22Rv1 (cell line): ENCODE data around the gene CYP27B1.

Experiments
- ZFX ChIP-seq: fragments of 450-650 bp; IDR thresholded peaks from 2 replicates; pipeline ENCODE4 v1.6.1; 2017; ENCODE audit warnings: antibody characterized with exemption, borderline replicate concordance
- TF ChIP-seq, protein P1 (sequence below): fragments of 450-650 bp; IDR thresholded peaks from 2 replicates; pipeline ENCODE4 v1.5.1; 2017; ENCODE audit warnings: mild to moderate bottlenecking

DNA sequence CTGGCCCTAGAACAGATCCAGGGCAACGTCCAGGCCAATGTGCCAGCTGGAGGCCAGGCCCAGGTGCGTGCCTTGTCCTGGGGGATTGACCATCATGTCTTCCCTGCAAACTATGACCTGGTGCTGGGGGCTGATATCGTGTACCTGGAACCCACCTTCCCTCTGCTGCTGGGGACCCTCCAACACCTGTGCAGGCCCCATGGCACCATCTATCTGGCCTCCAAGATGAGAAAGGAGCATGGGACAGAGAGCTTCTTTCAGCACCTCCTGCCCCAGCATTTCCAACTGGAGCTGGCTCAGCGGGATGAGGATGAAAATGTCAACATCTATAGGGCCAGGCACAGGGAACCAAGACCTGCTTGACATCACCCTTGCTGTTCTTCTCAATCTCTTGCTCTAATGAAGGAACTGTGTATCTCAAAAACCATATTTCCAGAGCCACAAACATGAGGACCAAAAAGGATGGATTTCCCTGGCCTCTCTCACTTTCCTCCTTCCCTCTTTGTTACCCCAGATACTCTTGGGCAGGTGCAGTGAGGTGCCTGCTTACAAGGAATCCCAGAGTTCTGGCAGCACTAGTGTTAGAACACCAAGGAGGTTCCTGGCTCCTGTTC lies 13.5 kb upstream of the CYP27B1 start:
- TF ChIP-seq, protein P1, sequence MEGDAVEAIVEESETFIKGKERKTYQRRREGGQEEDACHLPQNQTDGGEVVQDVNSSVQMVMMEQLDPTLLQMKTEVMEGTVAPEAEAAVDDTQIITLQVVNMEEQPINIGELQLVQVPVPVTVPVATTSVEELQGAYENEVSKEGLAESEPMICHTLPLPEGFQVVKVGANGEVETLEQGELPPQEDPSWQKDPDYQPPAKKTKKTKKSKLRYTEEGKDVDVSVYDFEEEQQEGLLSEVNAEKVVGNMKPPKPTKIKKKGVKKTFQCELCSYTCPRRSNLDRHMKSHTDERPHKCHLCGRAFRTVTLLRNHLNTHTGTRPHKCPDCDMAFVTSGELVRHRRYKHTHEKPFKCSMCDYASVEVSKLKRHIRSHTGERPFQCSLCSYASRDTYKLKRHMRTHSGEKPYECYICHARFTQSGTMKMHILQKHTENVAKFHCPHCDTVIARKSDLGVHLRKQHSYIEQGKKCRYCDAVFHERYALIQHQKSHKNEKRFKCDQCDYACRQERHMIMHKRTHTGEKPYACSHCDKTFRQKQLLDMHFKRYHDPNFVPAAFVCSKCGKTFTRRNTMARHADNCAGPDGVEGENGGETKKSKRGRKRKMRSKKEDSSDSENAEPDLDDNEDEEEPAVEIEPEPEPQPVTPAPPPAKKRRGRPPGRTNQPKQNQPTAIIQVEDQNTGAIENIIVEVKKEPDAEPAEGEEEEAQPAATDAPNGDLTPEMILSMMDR = no peak
- no peak for TF ChIP-seq ZFX
